Thyroid gland (tissue), 4 donors: ENCODE measurements around the gene THAP4.

Experiments
- CTCF ChIP-seq, 6 experiments: fragments of 200-600 bp in 3 of 6; fragments of 450-650 bp in 3 of 6; sonication (generic) in 3 of 6; IDR thresholded peaks; one replicate each; pipeline ENCODE4 v1.5.1; 2016 to 2019; ENCODE audit warnings: antibody characterized with exemption in 6 of 6, mild to moderate bottlenecking in 2 of 6, inconsistent platforms in 1 of 6, moderate library complexity in 1 of 6
- POLR2A ChIP-seq, 2 donors: fragments of 450-650 bp; IDR thresholded peaks; one replicate each; pipeline ENCODE4 v1.6.1; 2017; ENCODE audit warnings: antibody characterized with exemption in 2 of 2, mild to moderate bottlenecking in 2 of 2, moderate library complexity in 1 of 2

- TF ChIP-seq POLR2A (IDR thresholded peaks at IDR 0.05): no peak
- no peak for TF ChIP-seq CTCF (IDR thresholded peaks at IDR 0.05)
Measured at GRCh38 chr2:241666627-241667400, 29.9 kb upstream of the THAP4 start.
